IPS-18a (cell line): ENCODE data around the gene PLA2G3.

ENCODE experiments used
- H3K27ac ChIP-seq: one replicate; pipeline ENCODE4 v1.5.1; 2013; ENCODE audit warnings: low read length
- H3K27me3 ChIP-seq: one replicate; pipeline ENCODE4 v1.6.1; 2013; ENCODE audit warnings: mild to moderate bottlenecking, low read length; ENCODE audit not compliant: control insufficient read depth, insufficient read depth
- H3K36me3 ChIP-seq: one replicate; pipeline ENCODE4 v1.6.1; 2013; ENCODE audit warnings: low read depth, low read length; ENCODE audit not compliant: control insufficient read depth
- H3K4me1 ChIP-seq: one replicate; pipeline ENCODE4 v1.6.1; 2013; ENCODE audit warnings: low read depth, low read length; ENCODE audit not compliant: control insufficient read depth
- H3K4me3 ChIP-seq: one replicate; pipeline ENCODE4 v1.5.1; 2013; ENCODE audit warnings: low read length
- H3K9ac ChIP-seq: one replicate; pipeline ENCODE4 v1.6.1; 2013; ENCODE audit warnings: mild to moderate bottlenecking, low read length, moderate library complexity
- H3K9me3 ChIP-seq: one replicate; pipeline ENCODE4 v1.6.1; 2013; ENCODE audit warnings: low read depth, low read length; ENCODE audit not compliant: control insufficient read depth

PLA2G3 gene

DNA sequence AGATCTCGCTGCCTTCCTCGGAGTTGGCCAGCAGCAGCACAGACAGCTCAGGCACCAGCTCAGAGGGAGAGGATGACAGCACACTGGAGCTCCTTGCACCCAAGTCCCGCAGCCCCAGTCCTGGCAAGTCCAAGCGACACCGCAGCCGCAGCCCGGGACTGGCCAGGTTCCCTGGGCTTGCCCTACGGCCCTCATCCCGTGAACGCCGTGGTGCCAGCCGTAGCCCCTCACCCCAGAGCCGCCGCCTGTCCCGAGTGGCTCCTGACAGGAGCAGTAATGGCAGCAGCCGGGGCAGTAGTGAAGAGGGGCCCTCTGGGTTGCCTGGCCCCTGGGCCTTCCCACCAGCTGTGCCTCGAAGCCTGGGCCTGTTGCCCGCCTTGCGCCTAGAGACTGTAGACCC lies 6.4 kb downstream of the PLA2G3 start:
- Histone ChIP-seq H3K4me1 (peaks cover 5% of the 10 kb centered on the region), H3K9ac (no peak overlapping the region), H3K27me3 (no peaks in the 10 kb centered on the region), H3K36me3 (peaks cover 35% of the 10 kb centered on the region), H3K27ac (no peak overlapping the region), H3K4me3 (no peak overlapping the region), H3K9me3 (no peaks in the 10 kb centered on the region)

DNA sequence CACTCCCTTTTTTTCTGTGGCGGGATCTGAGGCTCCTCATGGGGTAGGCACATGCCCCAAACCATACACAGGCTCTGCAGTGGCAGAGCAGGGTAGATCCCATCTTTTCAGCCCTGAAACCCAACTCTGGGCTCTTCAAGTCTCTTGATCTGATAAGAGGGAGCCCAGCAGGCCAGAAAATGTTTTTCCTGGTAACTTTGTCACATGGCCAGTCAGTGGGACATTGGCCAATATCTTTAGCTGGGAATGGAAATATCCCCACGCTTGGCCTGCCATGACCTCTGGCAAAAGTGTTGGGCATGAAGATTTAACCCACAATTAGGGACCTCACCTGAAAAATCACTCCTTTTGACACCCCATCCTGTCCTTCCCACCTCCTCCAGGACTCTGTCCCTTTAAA lies 9.4 kb downstream of the PLA2G3 start:
- H3K9me3 ChIP-seq = no peaks in the 10 kb centered on the region

DNA sequence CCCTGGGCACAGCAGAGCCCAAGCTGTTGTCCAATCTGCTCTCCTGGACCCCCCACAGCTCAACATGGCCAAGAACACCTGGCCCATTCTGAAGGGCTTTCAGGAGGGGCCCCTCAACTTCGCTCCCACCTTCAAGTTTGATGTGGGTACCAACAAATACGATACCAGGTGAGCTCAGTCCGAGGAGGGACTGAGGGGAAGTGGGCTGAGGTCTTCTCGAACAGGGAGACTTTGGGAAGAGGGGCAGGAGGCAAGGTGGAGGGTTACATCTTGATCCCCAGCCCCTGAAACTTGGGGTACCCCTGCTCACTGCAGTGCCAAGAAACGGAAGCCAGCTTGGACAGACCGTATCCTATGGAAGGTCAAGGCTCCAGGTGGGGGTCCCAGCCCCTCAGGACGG lies 12.2 kb downstream of the PLA2G3 start:
- H3K9me3 ChIP-seq = no peaks in the 10 kb centered on the region
- no peak overlapping the region for H3K4me3 ChIP-seq
- no peaks in the 10 kb centered on the region for H3K27me3 ChIP-seq
- peaks cover 6% of the 10 kb centered on the region for H3K4me1 ChIP-seq
- no peak overlapping the region for H3K9ac ChIP-seq
- no peak overlapping the region for H3K27ac ChIP-seq
- H3K36me3 ChIP-seq = peaks cover 5% of the 10 kb centered on the region

More for the DNA sequence above, 9.4 kb downstream of the PLA2G3 start:
- H3K36me3 ChIP-seq = peaks cover 23% of the 10 kb centered on the region
- no peak overlapping the region for H3K27ac ChIP-seq
- peaks cover 3% of the 10 kb centered on the region for H3K4me1 ChIP-seq
- no peak overlapping the region for H3K9ac ChIP-seq
- H3K27me3 ChIP-seq = no peaks in the 10 kb centered on the region
- H3K4me3 ChIP-seq = no peak overlapping the region

DNA sequence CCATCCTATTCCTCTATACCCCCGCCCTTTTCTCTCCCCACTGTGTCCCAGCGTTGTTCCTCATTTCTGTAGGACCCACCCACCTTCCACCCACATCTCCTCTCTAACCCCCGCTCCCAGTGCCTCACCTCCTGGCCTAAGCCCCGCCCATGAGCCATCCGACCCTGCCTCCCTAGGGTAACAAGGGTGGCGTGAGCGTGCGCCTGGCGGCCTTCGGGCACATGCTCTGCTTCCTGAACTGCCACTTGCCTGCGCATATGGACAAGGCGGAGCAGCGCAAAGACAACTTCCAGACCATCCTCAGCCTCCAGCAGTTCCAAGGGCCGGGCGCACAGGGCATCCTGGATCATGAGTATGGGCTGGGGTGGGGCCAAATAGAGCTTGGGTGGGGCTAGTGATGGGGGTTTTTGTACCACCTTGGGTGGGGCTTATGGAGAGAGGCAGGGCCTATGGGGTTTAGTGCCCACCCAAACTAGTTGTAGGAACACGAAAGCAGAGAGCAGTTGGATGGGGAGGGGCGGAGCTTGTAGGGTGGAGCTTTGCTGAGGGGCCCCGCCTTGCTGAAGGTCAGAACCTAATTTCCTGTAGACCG lies 13.0 kb downstream of the PLA2G3 start:
- Histone ChIP-seq H3K9ac (no peak overlapping the region), H3K27me3 (no peaks in the 10 kb centered on the region), H3K36me3 (no peaks in the 10 kb centered on the region), H3K9me3 (no peaks in the 10 kb centered on the region), H3K4me3 (peak overlapping the region; percentile 24), H3K27ac (no peak overlapping the region), H3K4me1 (peaks cover 15% of the 10 kb centered on the region)

DNA sequence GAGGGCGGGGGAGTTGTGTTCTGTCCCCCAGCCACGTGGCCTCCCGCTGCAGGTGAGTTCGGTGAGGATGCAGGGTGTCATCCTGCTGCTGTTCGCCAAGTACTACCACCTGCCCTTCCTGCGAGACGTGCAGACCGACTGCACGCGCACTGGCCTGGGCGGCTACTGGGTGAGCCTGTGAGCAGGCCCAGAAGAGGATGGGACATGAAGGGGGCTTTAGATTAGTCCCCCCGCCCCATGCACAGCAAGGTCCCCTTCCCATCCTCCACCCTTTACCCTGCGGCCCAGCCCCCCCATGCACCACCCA lies 13.5 kb downstream of the PLA2G3 start:
- peak overlapping the region; percentile 24 for H3K4me3 ChIP-seq

DNA sequence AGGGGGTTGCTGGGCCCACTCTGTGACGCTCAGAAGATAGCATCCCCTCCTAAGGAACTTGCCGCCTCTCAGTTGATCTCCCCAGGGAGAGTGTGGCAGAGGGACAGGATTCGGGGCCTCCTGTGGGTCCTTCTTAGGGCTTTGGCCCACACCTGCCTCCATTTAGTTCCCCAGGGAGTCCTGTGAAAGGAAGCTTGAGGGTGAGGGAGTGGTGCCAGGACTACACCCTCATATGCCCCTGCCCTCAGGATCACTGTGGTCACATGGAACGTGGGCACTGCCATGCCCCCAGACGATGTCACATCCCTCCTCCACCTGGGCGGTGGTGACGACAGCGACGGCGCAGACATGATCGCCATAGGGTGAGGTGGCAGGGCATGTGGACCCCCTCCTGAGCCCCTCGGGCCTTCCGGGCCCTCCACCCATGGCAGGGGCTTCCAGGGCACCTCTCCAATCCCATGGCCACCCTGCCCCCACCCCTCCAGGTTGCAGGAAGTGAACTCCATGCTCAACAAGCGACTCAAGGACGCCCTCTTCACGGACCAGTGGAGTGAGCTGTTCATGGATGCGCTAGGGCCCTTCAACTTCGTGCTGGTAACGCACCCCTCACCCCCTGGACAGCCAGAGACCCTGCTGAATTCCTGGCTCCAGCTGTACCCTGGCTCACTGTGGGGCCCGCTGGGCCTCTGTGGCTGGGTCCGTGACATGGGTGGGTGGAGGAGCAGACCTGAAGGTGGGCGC lies 14.0 kb downstream of the PLA2G3 start:
- Histone ChIP-seq H3K36me3 (no peaks in the 10 kb centered on the region), H3K27ac (no peak overlapping the region), H3K4me3 (no peak overlapping the region), H3K27me3 (no peaks in the 10 kb centered on the region), H3K9ac (no peak overlapping the region), H3K4me1 (peaks cover 18% of the 10 kb centered on the region), H3K9me3 (no peaks in the 10 kb centered on the region)

More for the DNA sequence above, 13.5 kb downstream of the PLA2G3 start:
- Histone ChIP-seq H3K4me1 (peaks cover 18% of the 10 kb centered on the region), H3K9me3 (no peaks in the 10 kb centered on the region), H3K9ac (no peak overlapping the region), H3K27ac (no peak overlapping the region), H3K27me3 (no peaks in the 10 kb centered on the region), H3K36me3 (no peaks in the 10 kb centered on the region)

DNA sequence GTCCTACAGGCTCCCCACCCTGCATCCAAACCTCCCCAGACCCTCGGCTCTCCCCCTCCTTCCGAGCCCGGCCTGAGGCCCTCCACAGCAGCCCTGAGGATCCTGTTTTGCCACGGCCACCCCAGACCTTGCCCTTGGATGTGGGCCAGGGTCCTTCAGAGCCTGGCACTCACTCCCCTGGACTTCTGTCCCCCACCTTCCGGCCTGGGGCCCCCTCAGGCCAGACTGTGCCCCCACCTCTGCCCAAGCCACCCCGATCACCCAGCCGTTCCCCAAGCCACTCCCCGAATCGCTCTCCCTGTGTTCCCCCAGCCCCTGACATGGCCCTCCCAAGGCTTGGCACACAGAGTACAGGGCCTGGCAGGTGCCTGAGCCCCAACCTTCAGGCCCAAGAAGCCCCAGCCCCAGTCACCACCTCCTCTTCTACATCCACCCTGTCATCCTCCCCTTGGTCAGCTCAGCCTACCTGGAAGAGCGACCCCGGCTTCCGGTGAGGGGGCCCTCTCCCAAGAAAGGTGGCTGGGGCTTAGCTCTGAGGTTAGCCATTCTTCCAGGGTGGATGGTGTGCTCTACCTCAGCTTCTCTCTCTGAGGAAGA lies 14.7 kb downstream of the PLA2G3 start:
- Histone ChIP-seq H3K9me3 (no peaks in the 10 kb centered on the region), H3K4me1 (peaks cover 19% of the 10 kb centered on the region), H3K27ac (no peak overlapping the region), H3K4me3 (no peak overlapping the region), H3K27me3 (no peaks in the 10 kb centered on the region), H3K9ac (no peak overlapping the region), H3K36me3 (no peaks in the 10 kb centered on the region)

DNA sequence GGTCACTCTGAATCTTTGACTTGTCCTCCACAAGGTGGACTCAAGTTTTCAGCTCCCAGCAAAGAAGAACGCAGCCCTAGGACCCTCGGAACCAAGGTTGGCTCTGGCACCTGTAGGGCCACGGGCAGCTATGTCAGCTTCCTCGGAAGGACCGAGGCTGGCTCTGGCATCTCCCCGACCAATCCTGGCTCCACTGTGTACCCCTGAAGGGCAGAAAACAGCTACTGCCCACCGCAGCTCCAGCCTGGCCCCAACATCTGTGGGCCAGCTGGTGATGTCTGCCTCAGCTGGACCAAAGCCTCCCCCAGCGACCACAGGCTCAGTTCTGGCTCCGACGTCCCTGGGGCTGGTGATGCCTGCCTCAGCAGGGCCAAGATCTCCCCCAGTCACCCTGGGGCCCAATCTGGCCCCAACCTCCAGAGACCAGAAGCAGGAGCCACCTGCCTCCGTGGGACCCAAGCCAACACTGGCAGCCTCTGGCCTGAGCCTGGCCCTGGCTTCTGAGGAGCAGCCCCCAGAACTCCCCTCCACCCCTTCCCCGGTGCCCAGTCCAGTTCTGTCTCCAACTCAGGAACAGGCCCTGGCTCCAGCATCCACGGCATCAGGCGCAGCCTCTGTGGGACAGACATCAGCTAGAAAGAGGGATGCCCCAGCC lies 15.4 kb downstream of the PLA2G3 start:
- no peak overlapping the region for H3K27ac ChIP-seq
- no peak overlapping the region for H3K4me3 ChIP-seq
- no peaks in the 10 kb centered on the region for H3K27me3 ChIP-seq
- H3K4me1 ChIP-seq = peaks cover 22% of the 10 kb centered on the region
- H3K36me3 ChIP-seq = no peaks in the 10 kb centered on the region
- H3K9me3 ChIP-seq = no peaks in the 10 kb centered on the region
- H3K9ac ChIP-seq = no peak overlapping the region

DNA sequence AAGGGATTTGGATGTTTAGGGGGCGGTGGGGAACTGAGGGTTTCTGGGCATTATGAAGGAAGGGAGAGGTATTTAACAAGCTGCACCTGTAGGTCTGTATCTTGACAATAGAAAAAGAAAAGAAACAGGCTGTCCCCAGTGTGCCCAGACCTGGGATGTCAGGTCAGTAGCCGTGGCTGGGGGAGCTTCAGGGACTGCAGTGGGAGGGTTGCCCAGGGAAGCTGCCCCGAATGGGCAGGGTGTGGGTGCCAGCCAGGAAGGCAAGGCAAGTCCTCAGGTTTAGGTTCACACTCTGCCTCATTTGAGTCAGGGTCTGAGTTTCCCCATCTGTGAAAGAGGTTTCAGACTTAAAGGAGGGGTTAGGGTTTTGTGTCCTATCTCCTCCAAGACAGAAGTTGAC lies 16.0 kb downstream of the PLA2G3 start:
- no peaks in the 10 kb centered on the region for H3K27me3 ChIP-seq
- H3K27ac ChIP-seq = no peak overlapping the region
- no peaks in the 10 kb centered on the region for H3K36me3 ChIP-seq
- peaks cover 22% of the 10 kb centered on the region for H3K4me1 ChIP-seq
- H3K9me3 ChIP-seq = no peaks in the 10 kb centered on the region
- H3K4me3 ChIP-seq = no peak overlapping the region
- no peak overlapping the region for H3K9ac ChIP-seq

DNA sequence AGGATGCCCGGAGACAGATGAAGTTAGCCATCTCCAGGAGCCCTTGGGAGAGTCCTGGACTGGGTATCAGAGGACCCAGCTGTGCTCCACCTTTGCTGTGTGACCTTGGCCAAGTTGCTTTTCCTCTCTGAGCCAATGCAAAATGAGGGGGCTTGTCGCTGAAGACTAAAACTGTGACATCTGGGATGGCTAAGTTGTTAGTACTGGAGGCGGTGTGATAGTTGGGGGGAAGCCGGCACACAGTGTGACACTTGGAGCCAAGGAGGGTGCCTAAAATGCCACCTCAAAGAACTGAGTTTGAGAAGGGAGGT lies 17.1 kb downstream of the PLA2G3 start:
- Histone ChIP-seq H3K27ac (no peak overlapping the region), H3K4me1 (peaks cover 22% of the 10 kb centered on the region), H3K36me3 (no peaks in the 10 kb centered on the region), H3K27me3 (no peaks in the 10 kb centered on the region), H3K9ac (peak overlapping the region; percentile 53), H3K4me3 (peak overlapping the region; percentile 59), H3K9me3 (no peaks in the 10 kb centered on the region)

DNA sequence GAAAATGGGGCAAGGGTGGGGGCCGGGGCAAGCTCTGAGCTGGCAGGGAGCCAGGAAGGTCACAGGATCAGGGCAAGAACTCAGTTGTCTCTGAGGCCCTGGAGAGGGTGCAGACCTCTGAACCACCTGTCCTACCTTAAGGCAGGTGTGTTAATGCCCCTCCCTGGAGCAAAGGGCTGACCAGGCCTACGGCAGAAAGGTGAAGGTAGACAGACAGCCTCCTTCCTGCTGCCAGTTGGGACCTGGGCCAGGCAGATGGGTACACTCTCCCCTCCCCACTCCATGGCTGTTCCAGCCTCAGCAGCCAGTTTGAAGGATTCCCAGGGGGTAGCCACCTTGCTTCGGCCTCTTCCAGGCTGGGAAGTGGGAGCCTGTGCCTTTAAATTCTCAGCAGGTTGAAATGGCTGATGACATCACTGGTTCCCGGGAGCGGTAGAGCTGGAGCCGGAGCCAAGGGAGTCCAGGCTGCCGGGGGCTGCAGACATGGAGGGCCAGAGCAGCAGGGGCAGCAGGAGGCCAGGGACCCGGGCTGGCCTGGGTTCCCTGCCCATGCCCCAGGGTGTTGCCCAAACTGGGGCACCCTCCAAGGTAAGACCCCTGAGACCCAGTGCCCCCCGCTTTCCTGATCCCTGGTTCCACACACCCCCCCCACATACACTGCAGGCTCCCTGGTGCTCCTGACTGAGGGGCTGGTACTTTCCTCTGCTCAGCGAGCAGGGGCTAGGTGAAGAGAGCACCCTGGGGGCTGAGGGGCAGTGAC lies 17.6 kb downstream of the PLA2G3 start, which contains the start of gene INPP5J:
INPP5J (plus strand) TSS at position 435 of the 760 bp plus-strand sequence; CDS start at position 484, 49 bp downstream.
- Histone ChIP-seq H3K9ac (peak within 1 kb of the TSS; percentile 53), H3K36me3 (no peaks in the 10 kb centered on the region), H3K27ac (no peak within 1 kb of the TSS), H3K4me1 (peaks cover 22% of the 10 kb centered on the region), H3K9me3 (no peaks in the 10 kb centered on the region), H3K27me3 (no peaks in the 10 kb centered on the region), H3K4me3 (peak within 1 kb of the TSS; percentile 59)
